ENCODE data around the gene PGBD1.
"Not testable (repeated sequence)": the region's sequence is repeated elsewhere in the genome, so short reads cannot be mapped to it uniquely, and the experiment has no call there.

PGBD1 gene

GRCh38 chr6:28274888-28275287 lies 6.5 kb upstream of the PGBD1 start:
- no peak for DNase-seq (ENCODE audit: low spot score)

GRCh38 chr6:28277746-28278145 lies 3.6 kb upstream of the PGBD1 start:
- DNase-seq (ENCODE audit: low spot score) = no peak

- DNase-seq (ENCODE audit: low spot score) = no peak
Measured at GRCh38 chr6:28280595-28281287, 631 bp upstream of the PGBD1 start.

- no peak for DNase-seq (ENCODE audit: low spot score)
Measured at GRCh38 chr6:28282926-28283325, 1.6 kb downstream of the PGBD1 start.

GRCh38 chr6:28291573-28291972 lies 10.2 kb downstream of the PGBD1 start:
- no peak for DNase-seq (ENCODE audit: low spot score)

GRCh38 chr6:28295326-28295725 lies 14.0 kb downstream of the PGBD1 start:
- no peak for DNase-seq (ENCODE audit: low spot score)

- DNase-seq (ENCODE audit: low spot score) = no peak
Measured at GRCh38 chr6:28296520-28297060, 15.2 kb downstream of the PGBD1 start.

- DNase-seq (ENCODE audit: low spot score) = no peak
Measured at GRCh38 chr6:28303570-28303969, 22.2 kb downstream of the PGBD1 start.

GRCh38 chr6:28306363-28306762 lies 25.0 kb downstream of the PGBD1 start:
- DNase-seq (ENCODE audit: low spot score) = not testable (repeated sequence)

GRCh38 chr6:28311139-28311823 lies 29.9 kb downstream of the PGBD1 start:
- DNase-seq (ENCODE audit: low spot score) = no peak

GRCh38 chr6:28312939-28313338 lies 31.6 kb downstream of the PGBD1 start:
- DNase-seq (ENCODE audit: low spot score) = no peak

- no peak for DNase-seq (ENCODE audit: low spot score)
Measured at GRCh38 chr6:28315628-28316027, 34.3 kb downstream of the PGBD1 start.

- DNase-seq (ENCODE audit: low spot score) = not testable (repeated sequence)
Measured at GRCh38 chr6:28317866-28318265, 36.5 kb downstream of the PGBD1 start.

GRCh38 chr6:28322661-28323060 lies 41.3 kb downstream of the PGBD1 start:
- DNase-seq (ENCODE audit: low spot score) = no peak

- no peak for DNase-seq (ENCODE audit: low spot score)
Measured at GRCh38 chr6:28323813-28324424, 42.5 kb downstream of the PGBD1 start.

GRCh38 chr6:28326371-28326948 lies 45.1 kb downstream of the PGBD1 start:
- DNase-seq (ENCODE audit: low spot score) = no peak

GRCh38 chr6:28330041-28330440 lies 48.7 kb downstream of the PGBD1 start:
- no peak for DNase-seq (ENCODE audit: low spot score)

- DNase-seq (ENCODE audit: low spot score) = no peak
Measured at GRCh38 chr6:28333047-28333446, 51.7 kb downstream of the PGBD1 start.

GRCh38 chr6:28333599-28334018 lies 52.2 kb downstream of the PGBD1 start:
- DNase-seq (ENCODE audit: low spot score) = no peak

GRCh38 chr6:28334286-28335039 lies 53.1 kb downstream of the PGBD1 start:
- DNase-seq (ENCODE audit: low spot score) = no peak

- DNase-seq (ENCODE audit: low spot score) = no peak
Measured at GRCh38 chr6:28335040-28335563, 53.7 kb downstream of the PGBD1 start.

All from LoVo (cell line).